CD14-positive monocyte (primary cell): ENCODE measurements around the gene SLC37A3. TPM values are rescaled to one million over a fixed set of nuclear protein-coding genes. Genes with fewer than 3 reads are reported as not detected.
A peak's percentile ranks its signal among the peaks of the same experiment; 100 is the strongest.

Experiments
- DNase-seq, 3 donors: peaks; one replicate each; pipeline ENCODE4 v3.0.0-alpha.2; 2011 to 2022
- H2AFZ ChIP-seq: 2 replicates; pipeline ENCODE4 v1.6.0; 2012; ENCODE audit warnings: mild to moderate bottlenecking, low read depth, low read length, inconsistent platforms; ENCODE audit not compliant: insufficient read depth, poor library complexity, severe bottlenecking
- H3K27ac ChIP-seq, 2 donors: 1 replicate in 1 of 2; 2 replicates in 1 of 2; pipeline ENCODE4 v1.5.1; 2012 to 2013; ENCODE audit warnings: low read length in 2 of 2, control low read depth in 1 of 2, inconsistent platforms in 1 of 2, low read depth in 1 of 2, mild to moderate bottlenecking in 1 of 2
- H3K27me3 ChIP-seq, 2 donors: one replicate each; pipeline versions ENCODE4 v1.6.0 to v1.6.1; 2011 to 2013; ENCODE audit warnings: low read length in 2 of 2; ENCODE audit not compliant: control insufficient read depth in 2 of 2, insufficient read depth in 2 of 2
- H3K36me3 ChIP-seq, 2 donors: replicated peaks in 1 of 2; 1 replicate in 1 of 2; 2 replicates in 1 of 2; pipeline versions ENCODE4 v1.5.1 to v1.6.1; 2012 to 2013; ENCODE audit warnings: low read length in 2 of 2, control low read depth in 1 of 2, inconsistent platforms in 1 of 2, mild to moderate bottlenecking in 1 of 2; ENCODE audit not compliant: insufficient read depth in 2 of 2, control insufficient read depth in 1 of 2
- H3K4me1 ChIP-seq, 2 donors: 1 replicate in 1 of 2; 2 replicates in 1 of 2; pipeline versions ENCODE4 v1.5.1 to v1.6.1; 2012 to 2013; ENCODE audit warnings: low read length in 2 of 2, control low read depth in 1 of 2, inconsistent platforms in 1 of 2, mild to moderate bottlenecking in 1 of 2, moderate library complexity in 1 of 2; ENCODE audit not compliant: insufficient read depth in 2 of 2, control insufficient read depth in 1 of 2
- H3K4me2 ChIP-seq: replicated peaks from 2 replicates; pipeline ENCODE3; 2012; ENCODE audit warnings: low read length, moderate library complexity, mild to moderate bottlenecking; ENCODE audit not compliant: poor library complexity, severe bottlenecking; ENCODE audit errors: extremely low read depth
- H3K4me3 ChIP-seq, 3 experiments: fragments of 200-600 bp in 1 of 3; sonication (generic) in 1 of 3; replicated peaks in 1 of 3; 1 replicate in 2 of 3; 2 replicates in 1 of 3; pipeline ENCODE4 v1.5.1; 2011 to 2013; ENCODE audit warnings: low read length in 3 of 3, mild to moderate bottlenecking in 3 of 3, control low read depth in 2 of 3, low read depth in 2 of 3, inconsistent platforms in 1 of 3, moderate library complexity in 1 of 3
- H3K79me2 ChIP-seq: 2 replicates; pipeline ENCODE4 v1.6.0; 2012; ENCODE audit warnings: mild to moderate bottlenecking, control low read depth, inconsistent platforms, low read length, moderate library complexity; ENCODE audit not compliant: insufficient read depth
- H3K9ac ChIP-seq: 2 replicates; pipeline ENCODE4 v1.6.0; 2017; ENCODE audit warnings: low read length, mild to moderate bottlenecking; ENCODE audit not compliant: insufficient read depth, poor library complexity, severe bottlenecking
- H3K9me3 ChIP-seq, 2 donors: replicated peaks in 1 of 2; 1 replicate in 1 of 2; 2 replicates in 1 of 2; pipeline versions ENCODE4 v1.5.1 to v1.6.1; 2012 to 2013; ENCODE audit warnings: low read length in 2 of 2, control low read depth in 1 of 2; ENCODE audit not compliant: control insufficient read depth in 1 of 2, insufficient read depth in 1 of 2
- H4K20me1 ChIP-seq: 2 replicates; pipeline ENCODE4 v1.6.0; 2012; ENCODE audit warnings: mild to moderate bottlenecking, low read length, control low read depth, moderate library complexity; ENCODE audit not compliant: insufficient read depth
- H3K27ac Mint-ChIP-seq, 7 donors: one replicate each; pipeline ENCODE4 v1.8.0; 2020; ENCODE audit warnings: mild to moderate bottlenecking in 7 of 7, mixed read lengths in 7 of 7, moderate library complexity in 6 of 7, inconsistent platforms in 2 of 7
- H3K27me3 Mint-ChIP-seq, 3 donors: one replicate each; pipeline ENCODE4 v1.8.0; 2021 to 2022; ENCODE audit warnings: low read depth in 3 of 3, mild to moderate bottlenecking in 3 of 3, mixed read lengths in 3 of 3, moderate library complexity in 3 of 3, inconsistent platforms in 1 of 3
- H3K36me3 Mint-ChIP-seq, 2 donors: one replicate each; pipeline ENCODE4 v1.8.0; 2020; ENCODE audit warnings: mixed read lengths in 2 of 2, inconsistent platforms in 1 of 2, mild to moderate bottlenecking in 1 of 2
- H3K4me1 Mint-ChIP-seq: one replicate; pipeline ENCODE4 v1.8.0; 2020; ENCODE audit warnings: mild to moderate bottlenecking, mixed read lengths
- H3K4me3 Mint-ChIP-seq, 2 donors: one replicate each; pipeline ENCODE4 v1.8.0; 2020; ENCODE audit warnings: mild to moderate bottlenecking in 2 of 2, mixed read lengths in 2 of 2, moderate library complexity in 1 of 2
- H3K9me3 Mint-ChIP-seq, 7 donors: one replicate each; pipeline ENCODE4 v1.8.0; 2020 to 2022; ENCODE audit warnings: mixed read lengths in 7 of 7, mild to moderate bottlenecking in 6 of 7, moderate library complexity in 6 of 7, inconsistent platforms in 2 of 7
- WGBS: methylation state at CpG from one replicate; pipeline ENCODE4 v1.1.5; 2013; ENCODE audit warnings: missing lambda C conversion rate; ENCODE audit not compliant: insufficient coverage; 5-methylcytosine and 5-hydroxymethylcytosine counted together
- intact Hi-C, 2 donors: fragments of 100-400 bp; cut with micrococcal nuclease; formaldehyde crosslinking; loops; one replicate each; pipeline versions ENCODE4 v1.15.0 to v1.15.1; 2023
- polyA plus RNA-seq, 3 donors: library from polyadenylated mRNA; depleted of rRNA in 1 of 3; unstranded in 2 of 3; stranded (reverse) in 1 of 3; fragments of 300-500 nt in 2 of 3; fragments of >200 nt in 1 of 3; fragmentation: Illumina TruSeq in 2 of 3; gene quantifications; 1 replicate in 2 of 3; 2 replicates in 1 of 3; pipeline ENCODE4 v1.2.3, GENCODE V29; 2012 to 2021
- TF ChIP-seq, protein P1 (sequence below): fragments of 200-600 bp; IDR thresholded peaks from one replicate; pipeline ENCODE4 v1.8.0; 2022; ENCODE audit warnings: antibody characterized with exemption, mild to moderate bottlenecking

SLC37A3 gene
- polyA plus RNA-seq, 3 donors, result 3.1 to 26.1 (median 5.2) TPM

DNA sequence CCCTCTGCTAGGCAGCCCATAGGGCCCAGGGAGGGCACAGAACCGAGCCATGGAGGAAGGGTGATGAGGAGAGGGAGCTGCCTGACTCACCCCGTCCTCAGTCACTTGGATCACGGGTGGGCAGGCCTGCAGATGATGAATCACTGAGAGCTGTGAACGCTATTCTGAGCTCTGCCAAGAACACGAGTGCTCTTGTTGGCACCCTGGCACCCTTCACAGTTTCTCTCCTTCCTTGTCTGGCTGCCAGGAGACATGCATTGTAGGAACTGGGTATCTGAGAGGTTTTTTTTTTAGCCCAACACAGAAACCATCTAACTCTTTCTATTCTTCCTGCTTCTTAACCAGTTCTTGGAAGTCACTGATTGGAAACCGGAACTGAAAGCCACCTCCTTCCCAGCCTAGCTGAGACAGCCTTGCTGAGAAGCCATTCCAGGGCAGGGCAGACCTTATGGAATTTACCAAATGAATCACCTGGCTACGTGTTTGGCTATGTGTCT lies 82.1 kb downstream of the SLC37A3 start:
- peak; percentile 93 to 98 (median 97) for DNase-seq
- intact Hi-C loops, result loop anchor here (5.0 kb wide), 3 partner anchors 64 to 139 kb away; partner anchors contain the start of gene KDM7A (in 1 of the 2)
- Mint-ChIP-seq H3K4me3 (peak overlapping the region; percentile 56 to 88), H3K4me1 (peaks cover 88% of the 10 kb centered on the region), H3K36me3 (peaks cover 5 to 7% of the 10 kb centered on the region in 2 donors), H3K27me3 (peaks cover 0 to 6% (median 0%) of the 10 kb centered on the region in 3 donors), H3K9me3 (peaks cover 0 to 8% (median 5%) of the 10 kb centered on the region in 7 donors), H3K27ac (peak overlapping the region; percentile 90 to 97 (median 96))
- H3K4me2 ChIP-seq, result peak overlapping the region; percentile 75
- H3K27ac ChIP-seq, result peak overlapping the region; percentile 92 to 95
- no peaks in the 10 kb centered on the region for H3K9me3 ChIP-seq
- no peaks in the 10 kb centered on the region for H4K20me1 ChIP-seq
- WGBS, result 0% methylated on average over 3 of the region's 7 CpGs
- H3K79me2 ChIP-seq, result peaks cover 17% of the 10 kb centered on the region
- TF ChIP-seq, protein P1, sequence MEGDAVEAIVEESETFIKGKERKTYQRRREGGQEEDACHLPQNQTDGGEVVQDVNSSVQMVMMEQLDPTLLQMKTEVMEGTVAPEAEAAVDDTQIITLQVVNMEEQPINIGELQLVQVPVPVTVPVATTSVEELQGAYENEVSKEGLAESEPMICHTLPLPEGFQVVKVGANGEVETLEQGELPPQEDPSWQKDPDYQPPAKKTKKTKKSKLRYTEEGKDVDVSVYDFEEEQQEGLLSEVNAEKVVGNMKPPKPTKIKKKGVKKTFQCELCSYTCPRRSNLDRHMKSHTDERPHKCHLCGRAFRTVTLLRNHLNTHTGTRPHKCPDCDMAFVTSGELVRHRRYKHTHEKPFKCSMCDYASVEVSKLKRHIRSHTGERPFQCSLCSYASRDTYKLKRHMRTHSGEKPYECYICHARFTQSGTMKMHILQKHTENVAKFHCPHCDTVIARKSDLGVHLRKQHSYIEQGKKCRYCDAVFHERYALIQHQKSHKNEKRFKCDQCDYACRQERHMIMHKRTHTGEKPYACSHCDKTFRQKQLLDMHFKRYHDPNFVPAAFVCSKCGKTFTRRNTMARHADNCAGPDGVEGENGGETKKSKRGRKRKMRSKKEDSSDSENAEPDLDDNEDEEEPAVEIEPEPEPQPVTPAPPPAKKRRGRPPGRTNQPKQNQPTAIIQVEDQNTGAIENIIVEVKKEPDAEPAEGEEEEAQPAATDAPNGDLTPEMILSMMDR, result no peak
- H3K36me3 ChIP-seq, result no peaks in the 10 kb centered on the region
- no peak overlapping the region for H2AFZ ChIP-seq
- no peaks in the 10 kb centered on the region for H3K27me3 ChIP-seq
- peak overlapping the region; percentile 74 for H3K9ac ChIP-seq
- H3K4me3 ChIP-seq, result peak overlapping the region; percentile 19 to 65 (median 32)
- peaks cover 85 to 95% of the 10 kb centered on the region in 2 donors for H3K4me1 ChIP-seq

DNA sequence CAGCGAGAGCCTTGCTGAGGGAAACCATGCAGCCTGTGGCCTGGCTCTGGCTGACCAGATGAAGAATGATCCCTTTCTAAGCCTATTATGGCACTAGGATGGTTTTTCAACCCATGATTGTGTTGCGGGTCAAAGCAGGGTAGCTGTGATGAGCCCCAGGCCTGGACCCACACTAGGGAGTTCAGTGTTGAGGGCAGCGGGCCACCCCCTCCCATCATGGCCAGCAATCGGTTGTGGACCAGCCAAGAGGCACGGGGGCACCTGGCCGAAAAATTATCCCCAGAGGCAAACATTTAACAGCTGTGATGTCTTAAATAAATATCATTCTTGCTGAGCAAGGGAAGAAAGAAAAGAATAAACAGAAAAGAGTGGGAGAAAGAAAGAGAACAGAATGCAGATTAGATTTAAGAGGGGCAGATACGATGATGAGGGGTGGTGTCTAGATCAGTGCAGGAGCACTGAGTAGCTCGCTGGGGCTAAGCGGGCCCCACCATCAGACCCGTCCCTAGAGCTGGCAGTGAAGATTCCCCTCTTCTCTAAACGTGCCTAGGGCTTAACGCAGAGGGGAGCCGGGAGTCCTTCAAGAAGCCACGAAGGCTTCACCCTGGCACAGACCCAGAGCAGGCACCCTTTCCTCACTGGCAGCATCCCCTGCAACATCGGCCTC lies 82.7 kb downstream of the SLC37A3 start:
- peaks cover 0 to 6% (median 0%) of the 10 kb centered on the region in 3 donors for H3K27me3 Mint-ChIP-seq
- peaks cover 5 to 7% of the 10 kb centered on the region in 2 donors for H3K36me3 Mint-ChIP-seq
- DNase-seq, result no peak
- peak overlapping the region; percentile 40 for H2AFZ ChIP-seq
- 57% methylated on average over 8 of the region's 15 CpGs for WGBS
- H3K4me1 ChIP-seq, result peaks cover 90 to 100% of the 10 kb centered on the region in 2 donors
- H3K79me2 ChIP-seq, result peaks cover 17% of the 10 kb centered on the region
- peak overlapping the region; percentile 74 for H3K9ac ChIP-seq
- TF ChIP-seq, protein P1, result no peak
- H3K27me3 ChIP-seq, result no peaks in the 10 kb centered on the region
- peak overlapping the region; percentile 56 to 88 for H3K4me3 Mint-ChIP-seq
- peak overlapping the region; percentile 16 to 65 (median 32) for H3K4me3 ChIP-seq
- H3K27ac ChIP-seq, result peak overlapping the region; percentile 92 to 95
- H3K4me1 Mint-ChIP-seq, result peaks cover 94% of the 10 kb centered on the region
- H3K9me3 Mint-ChIP-seq, result peaks cover 0 to 8% (median 5%) of the 10 kb centered on the region in 7 donors
- peak overlapping the region; percentile 75 for H3K4me2 ChIP-seq
- H3K9me3 ChIP-seq, result no peaks in the 10 kb centered on the region
- no peaks in the 10 kb centered on the region for H4K20me1 ChIP-seq
- peak overlapping the region; percentile 90 to 97 (median 96) for H3K27ac Mint-ChIP-seq
- no peaks in the 10 kb centered on the region for H3K36me3 ChIP-seq
- intact Hi-C loops, result loop anchor here (5.0 kb wide), 3 partner anchors 63 to 138 kb away; partner anchors contain the start of gene KDM7A (in 1 of the 2)
